WI38 (cell line): Measurements from ENCODE around the gene PTH2.

Experiments
- H3K4me3 ChIP-seq: 2 replicates; pipeline ENCODE4 v1.5.1; 2011; ENCODE audit warnings: low read depth, mild to moderate bottlenecking, control low read depth, low read length
- CTCF ChIP-seq: IDR thresholded peaks from 2 replicates; pipeline ENCODE4 v1.5.1; 2012; ENCODE audit warnings: low read depth, mild to moderate bottlenecking, control low read depth, low read length

The PTH2 gene

GRCh38 chr19:49435670-49436069 is 12.4 kb upstream of the PTH2 start:
- no peak overlapping the region for H3K4me3 ChIP-seq
- no peak for TF ChIP-seq CTCF

- no peak for TF ChIP-seq CTCF
- H3K4me3 ChIP-seq: no peak overlapping the region
Observed at GRCh38 chr19:49434907-49435583, 11.8 kb upstream of the PTH2 start.

GRCh38 chr19:49433240-49433901 is 10.1 kb upstream of the PTH2 start:
- no peak for TF ChIP-seq CTCF
- H3K4me3 ChIP-seq: no peak overlapping the region

- no peak for TF ChIP-seq CTCF
- H3K4me3 ChIP-seq: no peak overlapping the region
Observed at GRCh38 chr19:49432141-49433073, 9.2 kb upstream of the PTH2 start.

GRCh38 chr19:49431330-49431749 is 8.1 kb upstream of the PTH2 start:
- no peak for TF ChIP-seq CTCF
- no peak overlapping the region for H3K4me3 ChIP-seq

GRCh38 chr19:49430678-49431329 is 7.6 kb upstream of the PTH2 start:
- TF ChIP-seq CTCF: no peak
- H3K4me3 ChIP-seq: no peak overlapping the region
